Panc1 (cell line): Measurements from ENCODE around the gene NR0B1.

Experiments
- POLR2AphosphoS5 ChIP-seq: IDR thresholded peaks from 2 replicates; pipeline ENCODE4 v1.6.1; 2012; ENCODE audit warnings: mild to moderate bottlenecking, low read depth, low read length, moderate library complexity
- SIN3A ChIP-seq: IDR thresholded peaks from 2 replicates; pipeline ENCODE4 v1.6.1; 2012; ENCODE audit warnings: low read depth, mild to moderate bottlenecking, low read length, moderate library complexity, borderline replicate concordance; ENCODE audit not compliant: insufficient read depth
- TCF7L2 ChIP-seq: IDR thresholded peaks from 2 replicates; pipeline ENCODE4 v1.6.1; 2011; ENCODE audit warnings: mild to moderate bottlenecking, low read depth, low read length, inconsistent platforms
- TF ChIP-seq, protein P1 (sequence below), 2 experiments: IDR thresholded peaks; 2 replicates each; pipeline ENCODE4 v1.6.1; 2011 to 2012; ENCODE audit warnings: low read depth in 2 of 2, control low read depth in 1 of 2, low read length in 1 of 2, mild to moderate bottlenecking in 1 of 2, moderate library complexity in 1 of 2; ENCODE audit not compliant: insufficient read depth in 1 of 2
- TF ChIP-seq, protein P2 (sequence below): fragments of 450-650 bp; IDR thresholded peaks from 2 replicates; pipeline ENCODE4 v1.5.1; 2017; ENCODE audit warnings: mild to moderate bottlenecking

DNA sequence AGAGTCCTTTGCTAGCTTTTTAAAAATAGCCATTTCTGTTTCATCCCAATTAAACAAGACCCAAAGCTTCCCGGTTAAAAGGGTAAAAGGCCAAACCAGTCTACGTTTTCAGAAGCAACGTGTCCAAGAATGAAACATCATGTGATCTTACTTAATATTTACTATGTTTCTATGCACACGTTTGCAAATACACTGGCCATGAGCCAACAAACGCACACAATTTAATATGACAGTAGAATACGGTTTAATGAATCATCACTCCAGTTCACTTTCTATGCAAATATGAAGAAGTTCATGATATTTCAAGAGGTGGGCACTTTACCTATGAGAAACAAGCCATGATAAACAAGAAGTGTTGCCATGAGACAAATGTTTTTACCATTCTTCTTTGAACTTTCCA lies 4.3 kb downstream of the NR0B1 start:
- TF ChIP-seq, protein P1, sequence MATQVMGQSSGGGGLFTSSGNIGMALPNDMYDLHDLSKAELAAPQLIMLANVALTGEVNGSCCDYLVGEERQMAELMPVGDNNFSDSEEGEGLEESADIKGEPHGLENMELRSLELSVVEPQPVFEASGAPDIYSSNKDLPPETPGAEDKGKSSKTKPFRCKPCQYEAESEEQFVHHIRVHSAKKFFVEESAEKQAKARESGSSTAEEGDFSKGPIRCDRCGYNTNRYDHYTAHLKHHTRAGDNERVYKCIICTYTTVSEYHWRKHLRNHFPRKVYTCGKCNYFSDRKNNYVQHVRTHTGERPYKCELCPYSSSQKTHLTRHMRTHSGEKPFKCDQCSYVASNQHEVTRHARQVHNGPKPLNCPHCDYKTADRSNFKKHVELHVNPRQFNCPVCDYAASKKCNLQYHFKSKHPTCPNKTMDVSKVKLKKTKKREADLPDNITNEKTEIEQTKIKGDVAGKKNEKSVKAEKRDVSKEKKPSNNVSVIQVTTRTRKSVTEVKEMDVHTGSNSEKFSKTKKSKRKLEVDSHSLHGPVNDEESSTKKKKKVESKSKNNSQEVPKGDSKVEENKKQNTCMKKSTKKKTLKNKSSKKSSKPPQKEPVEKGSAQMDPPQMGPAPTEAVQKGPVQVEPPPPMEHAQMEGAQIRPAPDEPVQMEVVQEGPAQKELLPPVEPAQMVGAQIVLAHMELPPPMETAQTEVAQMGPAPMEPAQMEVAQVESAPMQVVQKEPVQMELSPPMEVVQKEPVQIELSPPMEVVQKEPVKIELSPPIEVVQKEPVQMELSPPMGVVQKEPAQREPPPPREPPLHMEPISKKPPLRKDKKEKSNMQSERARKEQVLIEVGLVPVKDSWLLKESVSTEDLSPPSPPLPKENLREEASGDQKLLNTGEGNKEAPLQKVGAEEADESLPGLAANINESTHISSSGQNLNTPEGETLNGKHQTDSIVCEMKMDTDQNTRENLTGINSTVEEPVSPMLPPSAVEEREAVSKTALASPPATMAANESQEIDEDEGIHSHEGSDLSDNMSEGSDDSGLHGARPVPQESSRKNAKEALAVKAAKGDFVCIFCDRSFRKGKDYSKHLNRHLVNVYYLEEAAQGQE (IDR thresholded peaks at IDR 0.05; ENCODE audit: insufficient read depth in 1 of 2, low read depth in 2 of 2, low read length in 1 of 2): no peak
- TF ChIP-seq, protein P2, sequence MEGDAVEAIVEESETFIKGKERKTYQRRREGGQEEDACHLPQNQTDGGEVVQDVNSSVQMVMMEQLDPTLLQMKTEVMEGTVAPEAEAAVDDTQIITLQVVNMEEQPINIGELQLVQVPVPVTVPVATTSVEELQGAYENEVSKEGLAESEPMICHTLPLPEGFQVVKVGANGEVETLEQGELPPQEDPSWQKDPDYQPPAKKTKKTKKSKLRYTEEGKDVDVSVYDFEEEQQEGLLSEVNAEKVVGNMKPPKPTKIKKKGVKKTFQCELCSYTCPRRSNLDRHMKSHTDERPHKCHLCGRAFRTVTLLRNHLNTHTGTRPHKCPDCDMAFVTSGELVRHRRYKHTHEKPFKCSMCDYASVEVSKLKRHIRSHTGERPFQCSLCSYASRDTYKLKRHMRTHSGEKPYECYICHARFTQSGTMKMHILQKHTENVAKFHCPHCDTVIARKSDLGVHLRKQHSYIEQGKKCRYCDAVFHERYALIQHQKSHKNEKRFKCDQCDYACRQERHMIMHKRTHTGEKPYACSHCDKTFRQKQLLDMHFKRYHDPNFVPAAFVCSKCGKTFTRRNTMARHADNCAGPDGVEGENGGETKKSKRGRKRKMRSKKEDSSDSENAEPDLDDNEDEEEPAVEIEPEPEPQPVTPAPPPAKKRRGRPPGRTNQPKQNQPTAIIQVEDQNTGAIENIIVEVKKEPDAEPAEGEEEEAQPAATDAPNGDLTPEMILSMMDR: no peak
- TF ChIP-seq POLR2AphosphoS5: no peak
- TF ChIP-seq SIN3A: no peak
- TF ChIP-seq TCF7L2: no peak
